OCI-LY1 (cell line): ENCODE data around the gene ACVR1B.

ENCODE experiments used
- CTCF ChIP-seq: fragments of 200-600 bp; sonication (generic), shearing (Covaris generic); IDR thresholded peaks from 2 replicates; pipeline ENCODE4 v1.5.1; 2017; ENCODE audit warnings: mild to moderate bottlenecking, antibody characterized with exemption, low read length, moderate library complexity, mixed read lengths
- EZH2 ChIP-seq: fragments of 200-600 bp; sonication (generic), shearing (Covaris generic); IDR thresholded peaks from 2 replicates; pipeline ENCODE4 v1.8.0; 2017; ENCODE audit warnings: borderline replicate concordance, mixed run types, mild to moderate bottlenecking, antibody characterized with exemption, low read length, moderate library complexity, mixed read lengths

GRCh38 chr12:51905471-51906429 lies 45.7 kb upstream of the ACVR1B start:
- TF ChIP-seq CTCF (no peak), EZH2 (no peak)
